Raji (cell line): Measurements from ENCODE around the gene CYBA.

Experiments
- POLR2A ChIP-seq: IDR thresholded peaks from 2 replicates; pipeline ENCODE4 v1.6.1; 2011; ENCODE audit warnings: low read depth, low read length, control low read depth; ENCODE audit not compliant: insufficient read depth

Gene CYBA

GRCh38 chr16:88623858-88624257 lies 27.0 kb downstream of the CYBA start:
- TF ChIP-seq POLR2A, result no peak

GRCh38 chr16:88622866-88623265 lies 28.0 kb downstream of the CYBA start:
- no peak for TF ChIP-seq POLR2A

- no peak for TF ChIP-seq POLR2A
Measured at GRCh38 chr16:88622125-88622524, 28.7 kb downstream of the CYBA start.

- TF ChIP-seq POLR2A, result no peak
Measured at GRCh38 chr16:88619859-88620815, 30.7 kb downstream of the CYBA start.

- no peak for TF ChIP-seq POLR2A
Measured at GRCh38 chr16:88618956-88619667, 31.7 kb downstream of the CYBA start.

GRCh38 chr16:88618182-88618955 lies 32.5 kb downstream of the CYBA start:
- TF ChIP-seq POLR2A, result no peak

GRCh38 chr16:88617268-88618031 lies 33.4 kb downstream of the CYBA start:
- TF ChIP-seq POLR2A, result no peak

- no peak for TF ChIP-seq POLR2A
Measured at GRCh38 chr16:88616736-88617135, 34.1 kb downstream of the CYBA start.

- no peak for TF ChIP-seq POLR2A
Measured at GRCh38 chr16:88616320-88616719, 34.5 kb downstream of the CYBA start.

GRCh38 chr16:88614818-88615580 lies 35.9 kb downstream of the CYBA start:
- TF ChIP-seq POLR2A, result no peak

GRCh38 chr16:88613911-88614817 lies 36.7 kb downstream of the CYBA start:
- TF ChIP-seq POLR2A, result no peak

- TF ChIP-seq POLR2A, result no peak
Measured at GRCh38 chr16:88613293-88613692, 37.6 kb downstream of the CYBA start.
